ENCODE measurements around the gene SRD5A1. TPM values are rescaled to one million over a fixed set of nuclear protein-coding genes. Genes with fewer than 3 reads are reported as not detected.

The SRD5A1 gene
- total RNA-seq, 1 experiment from 2014 or later = 30.4 TPM

DNA sequence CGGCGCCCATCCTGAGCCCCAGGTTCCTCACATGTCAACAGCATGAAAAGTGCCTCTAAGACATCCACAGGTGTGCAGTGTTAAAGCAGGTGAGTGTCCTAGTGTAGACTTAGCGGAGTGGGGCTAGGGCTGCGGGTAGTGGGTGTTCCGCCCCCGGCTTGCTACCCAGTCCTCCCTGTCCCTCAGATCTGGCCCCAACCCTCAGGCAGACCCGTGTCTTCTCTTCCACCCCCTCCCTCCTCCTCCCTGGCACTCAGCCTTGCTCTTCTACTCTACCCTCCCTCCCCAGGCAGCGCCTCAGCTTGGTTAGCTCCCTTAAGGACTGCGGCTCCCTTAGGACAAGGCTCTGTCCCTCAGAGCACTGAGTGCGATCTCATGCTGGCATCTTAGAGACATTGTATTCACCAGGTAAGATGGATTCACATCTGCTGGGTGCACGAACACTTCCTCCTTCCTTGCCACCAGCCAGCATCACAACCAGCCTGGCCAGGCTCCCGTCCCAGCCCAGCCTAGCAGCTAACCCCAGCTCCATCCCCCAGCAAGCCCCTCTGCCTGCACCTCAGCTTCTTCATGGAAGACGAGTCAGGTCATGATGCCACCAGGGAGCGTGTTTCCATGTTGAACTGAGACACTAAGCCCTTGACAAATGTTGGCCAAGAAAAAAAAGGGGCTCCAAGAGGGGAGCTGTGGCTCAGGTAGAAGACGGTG, 47.1 kb upstream of the SRD5A1 start:
- in situ Hi-C loops (cut with HindIII; ENCODE audit: low pct_unique_long_range_greater_than_20kb, low sequenced_read_pairs) = no loop called here
- peak; percentile 22 for ATAC-seq
- CTCF ChIA-PET = interaction anchor here (0.6 kb wide), 1 partner anchor 134 kb away, joined by 6 read pairs; no protein-coding TSS in a partner anchor

DNA sequence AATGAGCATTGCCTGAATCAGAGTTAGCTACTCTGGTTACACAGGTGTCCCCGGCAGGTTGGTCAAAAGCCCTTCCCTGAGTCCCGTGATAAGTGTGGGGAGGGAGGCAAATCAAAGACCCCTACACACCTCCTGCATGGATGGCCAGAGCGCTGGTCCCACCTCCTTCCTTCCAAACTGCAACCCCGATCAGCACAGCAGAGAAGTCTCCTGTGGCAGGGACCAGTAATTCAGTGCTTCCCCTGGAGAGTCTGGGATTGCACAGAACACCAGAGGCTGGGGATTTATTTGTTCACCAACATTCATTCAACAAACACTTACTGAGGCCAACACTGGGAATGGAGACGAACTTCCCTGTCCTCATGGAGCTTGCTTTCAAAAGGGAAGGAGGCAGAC, 46.6 kb upstream of the SRD5A1 start:
- no peak for DNase-seq (ENCODE audit: low read depth, low spot score)
- BruUV-seq (replicated peaks) = no TSS peak
- TF ChIP-seq, protein P1, sequence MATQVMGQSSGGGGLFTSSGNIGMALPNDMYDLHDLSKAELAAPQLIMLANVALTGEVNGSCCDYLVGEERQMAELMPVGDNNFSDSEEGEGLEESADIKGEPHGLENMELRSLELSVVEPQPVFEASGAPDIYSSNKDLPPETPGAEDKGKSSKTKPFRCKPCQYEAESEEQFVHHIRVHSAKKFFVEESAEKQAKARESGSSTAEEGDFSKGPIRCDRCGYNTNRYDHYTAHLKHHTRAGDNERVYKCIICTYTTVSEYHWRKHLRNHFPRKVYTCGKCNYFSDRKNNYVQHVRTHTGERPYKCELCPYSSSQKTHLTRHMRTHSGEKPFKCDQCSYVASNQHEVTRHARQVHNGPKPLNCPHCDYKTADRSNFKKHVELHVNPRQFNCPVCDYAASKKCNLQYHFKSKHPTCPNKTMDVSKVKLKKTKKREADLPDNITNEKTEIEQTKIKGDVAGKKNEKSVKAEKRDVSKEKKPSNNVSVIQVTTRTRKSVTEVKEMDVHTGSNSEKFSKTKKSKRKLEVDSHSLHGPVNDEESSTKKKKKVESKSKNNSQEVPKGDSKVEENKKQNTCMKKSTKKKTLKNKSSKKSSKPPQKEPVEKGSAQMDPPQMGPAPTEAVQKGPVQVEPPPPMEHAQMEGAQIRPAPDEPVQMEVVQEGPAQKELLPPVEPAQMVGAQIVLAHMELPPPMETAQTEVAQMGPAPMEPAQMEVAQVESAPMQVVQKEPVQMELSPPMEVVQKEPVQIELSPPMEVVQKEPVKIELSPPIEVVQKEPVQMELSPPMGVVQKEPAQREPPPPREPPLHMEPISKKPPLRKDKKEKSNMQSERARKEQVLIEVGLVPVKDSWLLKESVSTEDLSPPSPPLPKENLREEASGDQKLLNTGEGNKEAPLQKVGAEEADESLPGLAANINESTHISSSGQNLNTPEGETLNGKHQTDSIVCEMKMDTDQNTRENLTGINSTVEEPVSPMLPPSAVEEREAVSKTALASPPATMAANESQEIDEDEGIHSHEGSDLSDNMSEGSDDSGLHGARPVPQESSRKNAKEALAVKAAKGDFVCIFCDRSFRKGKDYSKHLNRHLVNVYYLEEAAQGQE (IDR thresholded peaks at IDR 0.05; ENCODE audit: insufficient read depth in 1 of 2, low read depth in 2 of 2, low read length in 1 of 2) = no peak
- Histone ChIP-seq H3K4me3 (ENCODE audit: low read depth in 2 of 2, low read length in 2 of 2) (no peak overlapping the region), H3K36me3 (ENCODE audit: control insufficient read depth, insufficient read depth, low read length) (no peaks in the 10 kb centered on the region), H3K27ac (ENCODE audit: low read length) (no peak overlapping the region), H3K4me1 (ENCODE audit: control insufficient read depth, insufficient read depth, low read length) (no peaks in the 10 kb centered on the region), H3K9me3 (ENCODE audit: control insufficient read depth, insufficient read depth, low read depth, low read length) (no peaks in the 10 kb centered on the region), H3K27me3 (ENCODE audit: control insufficient read depth, insufficient read depth, low read length) (peaks cover 11% of the 10 kb centered on the region)
- ChIA-PET CTCF (no interaction called here), POLR2A (no interaction called here)
- intact Hi-C loops (cut with micrococcal nuclease; ENCODE audit: unreplicated experiment) (no loop called here), in situ Hi-C loops (cut with HindIII; ENCODE audit: low pct_unique_long_range_greater_than_20kb, low sequenced_read_pairs) (no loop called here)
- ATAC-seq = no peak

More for the DNA sequence above, 47.1 kb upstream of the SRD5A1 start:
- intact Hi-C loops (cut with micrococcal nuclease; ENCODE audit: unreplicated experiment) = no loop called here
- POLR2A ChIA-PET = no interaction called here
- Histone ChIP-seq H3K4me1 (ENCODE audit: control insufficient read depth, insufficient read depth, low read length) (no peaks in the 10 kb centered on the region), H3K27me3 (ENCODE audit: control insufficient read depth, insufficient read depth, low read length) (peaks cover 12% of the 10 kb centered on the region), H3K4me3 (ENCODE audit: low read depth in 2 of 2, low read length in 2 of 2) (no peak overlapping the region), H3K9me3 (ENCODE audit: control insufficient read depth, insufficient read depth, low read depth, low read length) (no peaks in the 10 kb centered on the region), H3K36me3 (ENCODE audit: control insufficient read depth, insufficient read depth, low read length) (no peaks in the 10 kb centered on the region), H3K27ac (ENCODE audit: low read length) (no peak overlapping the region)
- TF ChIP-seq POLR2AphosphoS5 (IDR thresholded peaks at IDR 0.05; ENCODE audit: low read depth, low read length) = no peak
- TF ChIP-seq, protein P2, sequence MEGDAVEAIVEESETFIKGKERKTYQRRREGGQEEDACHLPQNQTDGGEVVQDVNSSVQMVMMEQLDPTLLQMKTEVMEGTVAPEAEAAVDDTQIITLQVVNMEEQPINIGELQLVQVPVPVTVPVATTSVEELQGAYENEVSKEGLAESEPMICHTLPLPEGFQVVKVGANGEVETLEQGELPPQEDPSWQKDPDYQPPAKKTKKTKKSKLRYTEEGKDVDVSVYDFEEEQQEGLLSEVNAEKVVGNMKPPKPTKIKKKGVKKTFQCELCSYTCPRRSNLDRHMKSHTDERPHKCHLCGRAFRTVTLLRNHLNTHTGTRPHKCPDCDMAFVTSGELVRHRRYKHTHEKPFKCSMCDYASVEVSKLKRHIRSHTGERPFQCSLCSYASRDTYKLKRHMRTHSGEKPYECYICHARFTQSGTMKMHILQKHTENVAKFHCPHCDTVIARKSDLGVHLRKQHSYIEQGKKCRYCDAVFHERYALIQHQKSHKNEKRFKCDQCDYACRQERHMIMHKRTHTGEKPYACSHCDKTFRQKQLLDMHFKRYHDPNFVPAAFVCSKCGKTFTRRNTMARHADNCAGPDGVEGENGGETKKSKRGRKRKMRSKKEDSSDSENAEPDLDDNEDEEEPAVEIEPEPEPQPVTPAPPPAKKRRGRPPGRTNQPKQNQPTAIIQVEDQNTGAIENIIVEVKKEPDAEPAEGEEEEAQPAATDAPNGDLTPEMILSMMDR (IDR thresholded peaks at IDR 0.05) = no peak
- no peak for TF ChIP-seq TCF7L2 (IDR thresholded peaks at IDR 0.05; ENCODE audit: low read depth, low read length)
- TF ChIP-seq, protein P1 (IDR thresholded peaks at IDR 0.05; ENCODE audit: insufficient read depth in 1 of 2, low read depth in 2 of 2, low read length in 1 of 2) = no peak
- no peak for TF ChIP-seq SIN3A (IDR thresholded peaks at IDR 0.05; ENCODE audit: borderline replicate concordance, insufficient read depth, low read depth, low read length)
- DNase-seq (ENCODE audit: low read depth, low spot score) = no peak
- no TSS peak for BruUV-seq (replicated peaks)

Measured in Panc1 (cell line).